ENCODE measurements around the gene CD2AP.
"Not testable (repeated sequence)": the region's sequence is repeated elsewhere in the genome, so short reads cannot be mapped to it uniquely, and the experiment has no call there.

CD2AP gene, protein sequence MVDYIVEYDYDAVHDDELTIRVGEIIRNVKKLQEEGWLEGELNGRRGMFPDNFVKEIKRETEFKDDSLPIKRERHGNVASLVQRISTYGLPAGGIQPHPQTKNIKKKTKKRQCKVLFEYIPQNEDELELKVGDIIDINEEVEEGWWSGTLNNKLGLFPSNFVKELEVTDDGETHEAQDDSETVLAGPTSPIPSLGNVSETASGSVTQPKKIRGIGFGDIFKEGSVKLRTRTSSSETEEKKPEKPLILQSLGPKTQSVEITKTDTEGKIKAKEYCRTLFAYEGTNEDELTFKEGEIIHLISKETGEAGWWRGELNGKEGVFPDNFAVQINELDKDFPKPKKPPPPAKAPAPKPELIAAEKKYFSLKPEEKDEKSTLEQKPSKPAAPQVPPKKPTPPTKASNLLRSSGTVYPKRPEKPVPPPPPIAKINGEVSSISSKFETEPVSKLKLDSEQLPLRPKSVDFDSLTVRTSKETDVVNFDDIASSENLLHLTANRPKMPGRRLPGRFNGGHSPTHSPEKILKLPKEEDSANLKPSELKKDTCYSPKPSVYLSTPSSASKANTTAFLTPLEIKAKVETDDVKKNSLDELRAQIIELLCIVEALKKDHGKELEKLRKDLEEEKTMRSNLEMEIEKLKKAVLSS

DNA sequence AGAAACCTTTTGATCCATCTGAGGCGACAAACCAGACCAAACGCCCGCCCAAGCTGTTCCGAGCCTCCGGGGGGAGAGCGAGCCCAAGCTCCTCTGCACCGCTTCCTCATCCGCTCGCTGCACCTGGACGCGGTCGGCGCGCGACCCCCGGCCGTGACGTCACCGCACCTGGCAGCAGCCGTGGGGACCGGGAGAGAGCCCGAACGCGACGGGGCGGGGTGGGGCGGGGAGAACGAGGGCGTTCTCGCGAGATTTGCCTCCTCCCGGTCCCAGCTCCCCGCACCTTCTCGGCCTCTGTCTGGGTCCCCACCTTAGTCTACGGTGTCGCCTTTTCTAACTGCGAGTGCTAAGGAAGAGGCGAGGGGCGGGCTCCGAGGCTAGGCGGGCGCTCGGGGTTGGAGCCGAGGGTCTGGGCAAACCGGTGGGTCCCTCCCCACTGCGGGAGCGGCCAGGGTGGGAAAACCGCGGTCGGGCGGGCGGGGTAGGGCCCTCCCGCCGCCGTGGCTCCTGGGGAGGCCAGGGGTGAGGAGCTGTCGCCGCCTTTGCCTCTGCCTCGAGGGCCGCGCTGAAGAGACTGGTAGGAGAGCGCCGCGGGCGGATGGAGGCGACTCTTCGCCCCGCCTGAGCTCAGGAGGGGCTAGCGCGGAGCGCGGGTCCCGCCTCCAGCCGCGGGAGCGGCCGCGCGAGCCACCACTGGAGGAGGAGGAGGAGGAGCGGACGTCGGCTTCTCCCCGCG, at the start of gene CD2AP:
Gene CD2AP, plus strand, starts transcription at position 293 of the 736 bp plus-strand sequence. CDS start 456 bp downstream, outside the sequence.
- peak; percentile 69 to 82 (median 78) for DNase-seq

GRCh38 chr6:47428288-47428687, 49.3 kb upstream of the CD2AP start:
- DNase-seq = no peak

DNA sequence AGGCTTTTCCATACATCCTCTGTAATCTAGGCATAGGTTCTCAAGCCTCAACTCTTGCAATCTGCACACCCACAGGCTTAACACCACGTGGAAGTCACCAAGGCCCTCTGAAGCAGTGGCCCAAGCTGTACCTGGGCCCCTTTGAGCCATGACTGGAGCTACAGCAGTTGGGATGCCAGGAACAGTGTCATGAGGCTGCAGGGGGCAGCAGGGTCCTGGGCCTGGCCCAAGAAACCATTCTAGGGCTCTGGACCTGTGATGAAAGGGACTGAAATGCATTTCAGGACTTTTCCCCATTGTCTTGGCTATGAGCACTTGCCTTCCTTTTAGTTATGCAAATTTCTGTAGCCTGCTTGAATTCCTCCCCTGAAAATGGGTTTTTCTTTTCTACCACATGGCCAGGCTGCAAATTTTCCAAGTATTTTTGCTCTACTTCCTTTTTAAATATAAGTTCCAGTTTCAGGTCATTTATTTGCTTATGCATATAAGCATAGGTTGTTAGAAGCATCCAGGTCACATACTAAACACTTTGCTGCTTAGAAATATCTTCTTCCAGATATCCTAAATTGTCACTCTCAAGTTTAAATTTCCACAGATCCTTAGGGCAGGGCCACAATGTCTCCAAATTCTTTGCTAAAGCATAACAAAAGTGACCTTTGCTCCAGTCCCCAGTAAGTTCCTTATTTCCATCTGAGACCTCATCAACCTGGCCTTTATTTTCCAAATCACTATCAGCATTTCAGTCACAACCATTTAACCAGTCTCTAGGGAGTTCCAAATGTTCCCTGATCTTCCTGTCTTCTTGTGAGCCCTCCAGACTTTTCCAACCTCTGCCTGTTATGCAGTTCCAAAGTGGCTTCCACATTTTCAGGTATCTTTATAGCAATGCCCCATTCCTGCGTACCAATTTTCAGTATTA, 48.6 kb upstream of the CD2AP start:
- DNase-seq = no peak

DNA sequence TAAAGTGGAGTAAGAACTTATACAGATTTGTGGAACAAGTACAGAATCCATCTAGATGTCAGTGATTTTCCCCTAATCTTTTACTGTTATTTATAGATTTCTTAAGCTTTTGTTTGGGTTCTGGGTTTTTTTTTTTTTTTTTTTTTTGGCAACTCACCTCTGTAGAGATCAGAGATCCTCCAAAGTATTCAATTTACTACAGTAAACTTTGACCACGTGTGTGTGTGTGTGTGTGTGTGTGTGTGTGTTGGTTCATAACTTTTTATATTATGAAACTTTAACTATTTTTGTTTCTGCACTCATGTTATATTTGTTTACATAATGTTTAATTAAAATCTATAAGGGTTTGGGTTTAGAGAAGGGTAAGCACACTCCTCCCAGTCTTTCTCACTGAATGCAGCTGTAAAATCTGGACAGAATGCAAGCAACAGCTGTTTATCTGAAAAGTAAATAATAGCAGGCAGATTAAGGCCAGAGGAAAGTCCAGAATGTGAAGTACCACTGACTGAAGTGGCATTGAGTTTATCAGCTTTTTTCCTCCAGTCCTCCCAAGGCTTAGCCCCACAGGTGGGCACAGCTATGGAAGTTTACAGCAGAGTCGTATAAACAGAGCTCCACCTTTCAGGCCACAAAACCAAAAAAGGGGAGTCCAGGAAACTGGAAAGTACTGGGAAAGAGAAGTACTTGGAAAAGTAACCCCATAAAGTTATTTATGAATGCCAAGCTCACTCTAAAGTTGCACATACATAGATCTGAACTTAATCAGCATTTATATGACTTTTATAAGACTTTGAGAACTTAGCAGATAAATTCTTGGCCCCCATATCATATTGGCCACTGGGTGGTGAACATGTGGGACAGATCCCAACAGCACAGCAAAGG, 43.0 kb upstream of the CD2AP start:
- DNase-seq = no peak

GRCh38 chr6:47435254-47435612, 42.4 kb upstream of the CD2AP start:
- no peak for DNase-seq

GRCh38 chr6:47437592-47437991, 40.0 kb upstream of the CD2AP start:
- no peak for DNase-seq

DNA sequence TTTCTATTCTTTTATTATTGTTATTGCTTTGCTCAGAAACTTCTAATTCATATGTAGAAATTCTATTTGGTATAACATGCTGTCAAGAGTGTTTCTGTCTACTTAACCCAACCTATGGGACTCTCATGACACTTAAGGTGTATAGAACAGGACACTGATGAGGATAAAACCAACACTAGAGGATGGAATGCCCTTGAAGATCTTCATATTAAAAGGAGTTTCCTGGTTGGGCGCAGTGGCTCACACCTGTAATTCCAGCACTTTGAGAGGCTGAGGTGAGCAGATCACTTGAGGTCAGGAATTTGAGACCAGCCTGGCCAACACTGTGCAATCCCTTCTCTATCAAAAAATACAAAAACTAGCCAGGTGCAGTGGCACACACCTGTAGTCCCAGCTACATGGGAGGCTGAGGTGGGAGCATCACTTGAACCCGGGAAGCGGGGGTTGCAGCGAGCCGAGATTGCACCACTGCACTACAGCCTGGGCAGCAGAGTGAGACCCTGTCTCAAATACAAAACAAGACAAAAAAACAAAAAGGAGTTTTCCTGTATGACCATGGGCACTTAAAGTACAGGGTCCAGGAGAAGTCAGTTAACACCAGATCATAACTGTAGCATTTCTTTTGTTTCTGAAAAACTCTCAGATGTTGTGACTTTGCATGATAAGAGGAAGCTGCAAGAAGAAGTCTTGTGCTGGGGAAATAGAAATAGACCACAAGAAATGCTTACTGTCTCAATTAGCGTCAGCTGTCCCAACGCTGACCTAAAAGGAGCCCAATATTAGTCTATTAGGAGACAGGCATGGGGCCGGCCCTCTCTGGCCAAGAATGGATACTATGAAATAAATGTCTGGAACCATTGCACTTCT, 38.9 kb upstream of the CD2AP start:
- DNase-seq = no peak

DNA sequence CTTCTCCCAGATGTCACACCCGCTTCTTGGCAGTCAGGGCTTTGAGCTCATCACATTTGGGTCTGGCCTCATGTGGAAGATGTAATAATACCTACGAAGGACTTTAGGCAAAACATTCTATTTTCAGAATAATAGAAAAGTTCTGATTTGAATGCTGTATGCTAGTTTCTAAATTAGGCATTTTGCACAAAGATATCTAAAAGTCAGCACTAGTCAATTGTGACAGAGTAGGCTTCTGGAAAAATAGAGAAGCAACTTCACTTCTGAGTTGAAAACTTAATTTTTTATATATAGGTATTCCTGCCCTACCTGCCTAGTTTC, 38.3 kb upstream of the CD2AP start:
- no peak for DNase-seq

GRCh38 chr6:47440719-47441118, 36.9 kb upstream of the CD2AP start:
- DNase-seq = no peak

DNA sequence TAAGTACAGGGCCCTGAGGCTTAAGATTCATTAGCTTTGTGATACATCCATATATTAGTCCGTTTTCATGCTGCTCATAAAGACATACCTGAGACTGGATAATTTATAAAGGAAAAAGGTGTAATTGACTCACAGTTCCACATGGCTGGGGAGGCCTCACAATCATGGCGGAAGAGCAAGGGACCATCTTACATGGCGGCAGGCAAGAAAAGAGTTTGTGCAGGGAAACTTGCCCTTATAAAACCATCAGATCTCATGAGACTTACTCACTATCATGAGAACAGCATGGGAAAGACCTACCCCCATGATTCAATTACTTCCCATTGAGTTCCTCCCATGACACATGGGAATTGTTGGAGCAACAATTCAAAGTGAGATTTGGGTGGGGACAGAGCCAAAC, 32.6 kb upstream of the CD2AP start:
- not testable (repeated sequence) for DNase-seq

GRCh38 chr6:47446669-47447330, 30.8 kb upstream of the CD2AP start:
- DNase-seq = no peak

- no peak for DNase-seq
Observed at GRCh38 chr6:47447722-47448121, 29.9 kb upstream of the CD2AP start.

DNA sequence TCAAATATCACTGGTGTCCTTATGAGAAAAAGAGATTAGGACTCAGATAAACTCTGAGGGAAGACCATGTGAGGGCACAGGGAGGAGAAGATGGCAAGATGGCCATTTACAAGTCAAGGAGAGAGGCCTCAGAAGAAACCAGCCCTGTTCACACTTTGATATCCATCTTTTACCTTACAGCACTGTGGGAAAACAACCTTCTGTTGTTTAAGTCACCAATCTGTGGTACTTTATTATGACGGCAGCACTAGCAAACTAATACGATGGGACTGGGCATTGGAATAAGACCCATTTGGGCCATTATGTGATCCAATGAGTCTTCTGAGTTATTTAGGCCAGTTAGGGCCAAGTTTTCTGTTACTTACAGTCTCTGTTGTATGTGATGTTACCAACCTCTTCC, 26.4 kb upstream of the CD2AP start:
- DNase-seq = no peak

DNA sequence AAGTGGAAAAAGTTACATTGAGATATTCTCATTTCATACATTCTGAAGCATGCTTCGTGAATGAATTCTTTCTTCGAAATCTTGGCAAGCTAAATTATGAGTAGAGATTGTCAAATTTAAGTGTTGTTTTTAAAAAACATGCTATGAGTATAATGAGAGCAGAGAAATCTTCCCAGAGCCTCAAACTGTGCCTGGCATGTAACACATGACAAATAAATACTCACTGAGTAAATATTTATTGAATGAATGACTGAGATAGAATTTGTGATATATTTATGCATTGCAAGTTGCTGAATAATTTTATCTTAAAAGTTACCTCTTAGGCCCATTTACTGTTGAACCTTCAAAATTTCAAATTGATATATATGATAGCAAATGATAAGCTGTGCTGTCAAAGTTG, 24.7 kb upstream of the CD2AP start:
- DNase-seq = no peak

DNA sequence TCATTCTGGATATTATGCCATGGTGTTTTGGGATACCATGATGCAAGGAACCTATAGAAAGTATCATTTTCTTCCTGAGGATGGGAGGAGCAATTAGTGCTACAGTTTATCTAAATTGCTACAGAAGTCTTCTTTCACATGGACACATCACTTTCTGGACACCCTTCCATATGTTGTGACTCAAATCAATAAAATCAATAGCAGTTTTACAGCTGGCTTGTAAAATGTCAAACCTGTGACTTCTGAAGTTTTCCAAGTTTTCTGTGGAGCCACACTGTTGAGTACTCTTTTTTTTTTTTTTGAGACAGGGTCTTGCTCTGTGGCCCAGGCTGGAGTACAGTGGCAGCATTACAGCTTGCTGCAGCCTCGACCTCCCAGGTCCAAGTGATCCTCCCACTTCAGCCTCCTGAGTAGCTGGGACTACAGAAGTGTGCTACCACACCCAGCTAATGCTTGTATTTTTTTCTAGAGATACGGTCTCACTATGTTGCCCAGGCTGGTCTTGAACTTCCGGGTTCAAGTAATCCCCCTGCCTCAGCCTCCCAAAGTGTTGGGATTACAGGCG, 24.1 kb upstream of the CD2AP start:
- no peak for DNase-seq

GRCh38 chr6:47454713-47455396, 22.7 kb upstream of the CD2AP start:
- no peak for DNase-seq

- DNase-seq = no peak
Observed at GRCh38 chr6:47455533-47456209, 21.9 kb upstream of the CD2AP start.

GRCh38 chr6:47456536-47456975, 21.0 kb upstream of the CD2AP start:
- no peak for DNase-seq

DNA sequence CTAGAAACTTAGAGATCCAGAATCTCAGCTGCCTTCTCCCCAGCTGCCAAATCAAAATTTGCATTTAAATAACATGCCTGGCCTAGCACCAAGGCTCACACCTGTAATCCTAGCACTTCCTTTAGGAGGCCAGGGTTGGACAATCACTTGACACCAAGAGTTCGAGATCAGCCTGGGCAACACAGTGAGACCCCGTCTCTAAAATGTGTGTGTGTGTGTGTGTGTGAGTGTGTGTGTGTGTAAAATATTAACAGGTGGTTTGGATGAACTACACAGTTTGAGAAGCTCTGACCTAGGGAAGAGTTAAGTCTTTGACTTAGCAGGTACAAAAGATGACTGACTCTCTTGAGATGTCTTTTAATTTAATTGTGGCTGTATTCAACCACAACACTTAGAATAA, 20.2 kb upstream of the CD2AP start:
- DNase-seq = no peak

Data from activated CD4-positive, CD25-positive, alpha-beta regulatory T cell (primary cell).